Erythroblast (primary cell): ENCODE results near the gene QRFP.

Experiments
- GATA1 ChIP-seq: IDR thresholded peaks from 2 replicates; pipeline ENCODE4 v1.6.1; 2011; ENCODE audit warnings: low read depth, mild to moderate bottlenecking, control low read depth, low read length, moderate library complexity
- POLR2A ChIP-seq: IDR thresholded peaks from 2 replicates; pipeline ENCODE4 v1.6.1; 2011; ENCODE audit warnings: mild to moderate bottlenecking, low read length

DNA sequence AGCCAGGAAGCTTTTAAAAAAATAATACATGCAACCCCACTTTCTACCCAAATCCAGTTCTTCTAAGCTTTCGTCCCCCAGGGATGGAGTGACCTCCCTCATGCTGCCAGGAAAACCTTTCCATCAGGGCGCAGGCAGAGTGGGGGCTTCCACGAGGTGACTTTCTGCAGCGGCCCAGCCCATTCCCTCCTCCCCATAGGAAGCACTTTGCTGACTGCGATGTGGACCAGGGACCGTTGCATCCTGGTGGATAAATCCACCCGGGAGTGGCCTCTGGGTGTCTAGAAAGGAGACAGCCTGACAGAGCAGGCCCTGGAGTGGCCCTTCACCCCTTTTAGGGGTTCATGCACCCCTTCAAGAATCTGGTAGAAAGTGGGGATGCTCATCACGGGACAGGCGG, 1.6 kb downstream of the QRFP start:
- TF ChIP-seq POLR2A (no peak), GATA1 (no peak)
